H1 (cell line): ENCODE data around the gene FOXN1. TPM values are rescaled to one million over a fixed set of nuclear protein-coding genes. Genes with fewer than 3 reads are reported as not detected.

Experiments used
- CTCF ChIA-PET: fragments of 300-600 bp; sonication (Branson Sonifier 250); formaldehyde crosslinking; loops from one replicate; lab custom pipeline; 2021; ENCODE audit not compliant: partially characterized antibody; lab: Charles Lee
- POLR2A ChIA-PET: fragments of 300-600 bp; sonication (Branson Sonifier 250); formaldehyde crosslinking; loops from one replicate; lab custom pipeline; 2021; ENCODE audit warnings: inconsistent platforms; ENCODE audit not compliant: partially characterized antibody; lab: Charles Lee
- DNase-seq, 2 experiments: peaks; one replicate each; pipeline versions ENCODE4 v3.0.0 to v3.0.0-alpha.2; 2010 to 2022; ENCODE audit warnings: low spot score in 2 of 2, low read depth in 1 of 2, mixed read lengths in 1 of 2
- FAIRE-seq: peaks from 2 replicates; lab custom pipeline; 2011; peaks lifted over from hg19 to GRCh38; lab: Jason Lieb, UNC
- H2AFZ ChIP-seq: 2 replicates; pipeline ENCODE4 v1.8.1; 2012; ENCODE audit warnings: low read length, inconsistent platforms
- H2AK5ac ChIP-seq: 2 replicates; pipeline ENCODE4 v1.6.1; 2013; ENCODE audit warnings: low read depth, low read length
- H2BK120ac ChIP-seq: replicated peaks from 2 replicates; pipeline ENCODE3; 2013; ENCODE audit warnings: low read depth, low read length, inconsistent platforms
- H2BK12ac ChIP-seq: 2 replicates; pipeline ENCODE4 v1.6.1; 2013; ENCODE audit warnings: low read depth, low read length
- H2BK15ac ChIP-seq: 2 replicates; pipeline ENCODE4 v1.6.1; 2013; ENCODE audit warnings: low read length
- H2BK20ac ChIP-seq: 2 replicates; pipeline ENCODE4 v1.6.1; 2013; ENCODE audit warnings: low read length
- H2BK5ac ChIP-seq: 2 replicates; pipeline ENCODE4 v1.6.1; 2013; ENCODE audit warnings: low read depth, low read length
- H3K14ac ChIP-seq: 2 replicates; pipeline ENCODE4 v1.6.1; 2013; ENCODE audit warnings: inconsistent platforms; ENCODE audit not compliant: insufficient read length
- H3K18ac ChIP-seq: 2 replicates; pipeline ENCODE4 v1.6.1; 2013; ENCODE audit warnings: low read length; ENCODE audit errors: extremely low read depth
- H3K23ac ChIP-seq: 2 replicates; pipeline ENCODE4 v1.6.1; 2013; ENCODE audit warnings: inconsistent platforms; ENCODE audit not compliant: insufficient read length
- H3K23me2 ChIP-seq: 2 replicates; pipeline ENCODE4 v1.6.1; 2013; ENCODE audit warnings: low read depth, low read length
- H3K27ac ChIP-seq: 2 replicates; pipeline ENCODE4 v1.6.1; 2011; ENCODE audit warnings: low read depth, low read length, inconsistent platforms
- H3K27me3 ChIP-seq, 4 experiments: replicated peaks in 1 of 4; 1 replicate in 1 of 4; 2 replicates in 3 of 4; pipeline versions ENCODE4 v1.6.1 to v1.8.1; 2011 to 2013; ENCODE audit warnings: low read length in 3 of 4, mild to moderate bottlenecking in 3 of 4, inconsistent platforms in 2 of 4, mixed read lengths in 2 of 4, moderate library complexity in 1 of 4; ENCODE audit not compliant: control insufficient read depth in 3 of 4, insufficient read depth in 3 of 4; ENCODE audit errors: extremely low read depth in 1 of 4
- H3K36me3 ChIP-seq, 4 experiments: 2 replicates each; pipeline versions ENCODE4 v1.6.1 to v1.8.1; 2011 to 2013; ENCODE audit warnings: mild to moderate bottlenecking in 4 of 4, low read length in 3 of 4, moderate library complexity in 2 of 4, control low read depth in 1 of 4, inconsistent platforms in 1 of 4; ENCODE audit not compliant: insufficient read depth in 4 of 4, control insufficient read depth in 2 of 4
- H3K4ac ChIP-seq: replicated peaks from 2 replicates; pipeline ENCODE3; 2013; ENCODE audit warnings: low read length, low read depth, mixed read lengths, inconsistent platforms; ENCODE audit not compliant: insufficient read length
- H3K4me1 ChIP-seq, 4 experiments: replicated peaks in 1 of 4; 1 replicate in 1 of 4; 2 replicates in 3 of 4; pipeline versions ENCODE4 v1.6.1 to v1.8.1; 2011 to 2013; ENCODE audit warnings: low read length in 3 of 4, inconsistent platforms in 2 of 4, mixed read lengths in 1 of 4; ENCODE audit not compliant: insufficient read depth in 4 of 4, control insufficient read depth in 3 of 4
- H3K4me2 ChIP-seq, 2 experiments: 2 replicates each; pipeline versions ENCODE4 v1.6.1 to v1.8.1; 2011 to 2013; ENCODE audit warnings: low read depth in 2 of 2, low read length in 2 of 2, control low read depth in 1 of 2, inconsistent platforms in 1 of 2, mild to moderate bottlenecking in 1 of 2; ENCODE audit not compliant: insufficient read depth in 1 of 2
- H3K4me3 ChIP-seq, 4 experiments: fragments of 200-600, 300-600 bp in 1 of 4; sonication (generic), shearing (Covaris generic), sonication (Bioruptor Twin) in 1 of 4; 2 replicates each; pipeline versions ENCODE4 v1.5.1 to v1.8.1; 2011 to 2016; ENCODE audit warnings: low read length in 4 of 4, low read depth in 3 of 4, control low read depth in 2 of 4, inconsistent platforms in 2 of 4, mild to moderate bottlenecking in 2 of 4, mixed read lengths in 1 of 4, moderate library complexity in 1 of 4; ENCODE audit not compliant: insufficient read depth in 2 of 4; ENCODE audit errors: extremely low read depth in 1 of 4
- H3K56ac ChIP-seq: replicated peaks from 2 replicates; pipeline ENCODE3; 2013; ENCODE audit warnings: low read depth, mild to moderate bottlenecking, mixed read lengths, low read length, inconsistent platforms; ENCODE audit not compliant: insufficient read length
- H3K79me1 ChIP-seq: 2 replicates; pipeline ENCODE4 v1.6.1; 2013; ENCODE audit warnings: low read depth, low read length, control low read depth
- H3K79me2 ChIP-seq, 2 experiments: 2 replicates each; pipeline versions ENCODE4 v1.6.1 to v1.8.1; 2012 to 2013; ENCODE audit warnings: low read length in 2 of 2, mild to moderate bottlenecking in 2 of 2, inconsistent platforms in 1 of 2; ENCODE audit not compliant: insufficient read depth in 2 of 2, control insufficient read depth in 1 of 2
- H3K9ac ChIP-seq, 4 experiments: replicated peaks in 1 of 4; 1 replicate in 1 of 4; 2 replicates in 3 of 4; pipeline versions ENCODE4 v1.6.1 to v1.8.1; 2011 to 2013; ENCODE audit warnings: low read depth in 3 of 4, low read length in 3 of 4, control low read depth in 2 of 4, mild to moderate bottlenecking in 2 of 4, moderate library complexity in 2 of 4, inconsistent platforms in 1 of 4; ENCODE audit errors: extremely low read depth in 1 of 4
- H3K9me3 ChIP-seq, 2 experiments: 2 replicates each; pipeline versions ENCODE4 v1.6.1 to v1.8.1; 2012 to 2013; ENCODE audit warnings: mild to moderate bottlenecking in 2 of 2, moderate library complexity in 2 of 2, control low read depth in 1 of 2, inconsistent platforms in 1 of 2, low read depth in 1 of 2, low read length in 1 of 2, mixed read lengths in 1 of 2; ENCODE audit not compliant: insufficient read depth in 2 of 2
- H4K20me1 ChIP-seq, 2 experiments: replicated peaks in 1 of 2; 2 replicates each; pipeline versions ENCODE3 to v1.8.1; 2011 to 2013; ENCODE audit warnings: inconsistent platforms in 2 of 2, low read length in 2 of 2, mild to moderate bottlenecking in 1 of 2; ENCODE audit not compliant: insufficient read depth in 2 of 2, control insufficient read depth in 1 of 2
- H4K5ac ChIP-seq: 2 replicates; pipeline ENCODE4 v1.6.1; 2013; ENCODE audit warnings: low read length, low read depth, mixed read lengths, inconsistent platforms; ENCODE audit not compliant: insufficient read length
- H4K8ac ChIP-seq: 2 replicates; pipeline ENCODE4 v1.8.0; 2013; ENCODE audit warnings: mild to moderate bottlenecking, moderate library complexity, low read length, inconsistent platforms; ENCODE audit not compliant: insufficient read depth; ENCODE audit errors: extremely low read depth
- H4K91ac ChIP-seq: replicated peaks from 2 replicates; pipeline ENCODE3; 2013; ENCODE audit warnings: low read length, mixed read lengths, inconsistent platforms; ENCODE audit not compliant: insufficient read length
- BRCA1 ChIP-seq: IDR thresholded peaks from 2 replicates; pipeline ENCODE4 v1.6.1; 2012; ENCODE audit warnings: low read depth, low read length, improper control_type of control experiment
- GABPA ChIP-seq: IDR thresholded peaks from 2 replicates; pipeline ENCODE4 v1.6.1; 2011; ENCODE audit warnings: mild to moderate bottlenecking, low read length, moderate library complexity, borderline replicate concordance; ENCODE audit not compliant: insufficient read depth
- JUN ChIP-seq: IDR thresholded peaks from 2 replicates; pipeline ENCODE4 v1.6.1; 2011; ENCODE audit warnings: low read depth, mild to moderate bottlenecking, improper control_type of control experiment, low read length
- KDM5A ChIP-seq: fragments of 200-600 bp; IDR thresholded peaks from 2 replicates; pipeline ENCODE4 v1.7.1; 2012; ENCODE audit warnings: mild to moderate bottlenecking, low read length, inconsistent platforms, mixed read lengths
- NRF1 ChIP-seq: IDR thresholded peaks from 2 replicates; pipeline ENCODE4 v1.6.1; 2011; ENCODE audit warnings: mild to moderate bottlenecking, low read depth, low read length, improper control_type of control experiment
- RXRA ChIP-seq: IDR thresholded peaks from 2 replicates; pipeline ENCODE4 v1.6.1; 2011; ENCODE audit warnings: low read depth, mild to moderate bottlenecking, low read length, moderate library complexity; ENCODE audit not compliant: insufficient read depth
- SIRT6 ChIP-seq: IDR thresholded peaks from one replicate; pipeline ENCODE4 v1.7.1; 2012; ENCODE audit warnings: low read length, inconsistent platforms
- WGBS, 2 experiments: shearing (Covaris generic) in 1 of 2; methylation state at CpG; one replicate each; pipeline versions ENCODE4 v1.1.6 to v1.1.7; 2013 to 2015; ENCODE audit warnings: low lambda C conversion rate in 2 of 2, mixed read lengths in 2 of 2, inconsistent platforms in 1 of 2, low coverage in 1 of 2, missing lambda C conversion rate in 1 of 2; ENCODE audit not compliant: insufficient replicate concordance in 2 of 2, insufficient coverage in 1 of 2, insufficient read length in 1 of 2; ENCODE audit errors: extremely low coverage in 1 of 2, missing lambda C conversion rate in 1 of 2; 5-methylcytosine and 5-hydroxymethylcytosine counted together
- polyA plus RNA-seq, 7 experiments: library from polyadenylated mRNA; depleted of rRNA in 3 of 7; stranded (reverse) in 5 of 7; unstranded in 2 of 7; fragments of >200 nt in 5 of 7; fragments of 200-250 nt in 2 of 7; gene quantifications; 1 replicate in 5 of 7; 2 replicates in 1 of 7; 4 replicates in 1 of 7; pipeline versions ENCODE4 v1.2.1 to v1.2.3, GENCODE V29; 2011 to 2013; ENCODE audit warnings: missing spikeins in 2 of 7, mixed read lengths in 2 of 7
- total RNA-seq: library from RNA; stranded (reverse); fragmentation: NEBNext Ultra II Directional; extraction: Animal tissue kit (Norgen Biotek cat#: 25700); gene quantifications from 2 replicates; pipeline ENCODE4 v1.2.1, GENCODE V29; 2021
- TF ChIP-seq, protein P1 (sequence below): IDR thresholded peaks from 2 replicates; pipeline ENCODE4 v1.6.1; 2012; ENCODE audit warnings: inconsistent platforms

The FOXN1 gene
- total and polyA plus RNA-seq, 2 of the 8 experiments (the other 6 are each of a cell fraction or from before 2014, with no cell fraction given) = not detected

DNA sequence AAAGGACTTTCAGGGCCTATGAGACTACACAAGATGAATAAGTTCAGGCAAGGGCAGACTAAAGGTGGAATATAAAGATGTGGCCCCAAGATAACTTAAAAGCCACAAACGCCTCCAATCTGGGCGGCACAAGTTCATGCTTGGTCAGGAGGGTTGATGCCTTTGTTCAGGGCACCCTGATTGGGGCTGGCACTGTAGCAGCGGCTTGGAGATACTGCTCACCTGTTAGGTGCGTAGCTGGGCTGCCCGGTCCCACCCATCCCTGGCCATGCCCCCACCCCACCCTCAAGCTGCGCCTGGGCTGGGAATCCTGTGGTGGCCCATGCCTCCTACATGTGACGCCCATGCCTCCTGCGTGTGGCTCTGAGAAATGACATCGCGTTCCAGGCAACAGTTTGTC lies 45.2 kb upstream of the FOXN1 start:
- H3K9ac ChIP-seq = no peak overlapping the region
- H3K9me3 ChIP-seq = peaks cover 0 to 9% of the 10 kb centered on the region in 2 experiments; a peak in 1 of 4 replicates
- H3K4me2 ChIP-seq = no peak overlapping the region
- H3K4me3 ChIP-seq = no peak overlapping the region
- H2BK20ac ChIP-seq = no peak overlapping the region
- no peak overlapping the region for H3K14ac ChIP-seq
- no peak overlapping the region for H3K18ac ChIP-seq
- H3K56ac ChIP-seq = no peak overlapping the region
- H2BK15ac ChIP-seq = no peak overlapping the region
- no peak overlapping the region for H3K27ac ChIP-seq
- H2BK5ac ChIP-seq = no peak overlapping the region
- no peak overlapping the region for H2AFZ ChIP-seq
- H3K27me3 ChIP-seq = no peaks in the 10 kb centered on the region; a peak in 1 of 7 replicates
- H2BK12ac ChIP-seq = no peak overlapping the region
- CTCF ChIA-PET = interaction anchor here (0.6 kb wide), 2 partner anchors 16 to 79 kb away, joined by 3 to 4 read pairs; no protein-coding TSS in a partner anchor
- H3K79me1 ChIP-seq = no peaks in the 10 kb centered on the region
- no peak overlapping the region for H4K8ac ChIP-seq
- H2BK120ac ChIP-seq = no peak overlapping the region
- no peak for DNase-seq
- no peak overlapping the region for H3K23ac ChIP-seq
- no peak for FAIRE-seq
- H4K20me1 ChIP-seq = no peaks in the 10 kb centered on the region
- no peaks in the 10 kb centered on the region for H3K36me3 ChIP-seq
- H2AK5ac ChIP-seq = no peak overlapping the region
- no peak overlapping the region for H3K4ac ChIP-seq
- no peak overlapping the region for H4K5ac ChIP-seq
- no peaks in the 10 kb centered on the region for H3K23me2 ChIP-seq
- H3K79me2 ChIP-seq = no peaks in the 10 kb centered on the region
- no peak overlapping the region for H4K91ac ChIP-seq
- POLR2A ChIA-PET = interaction anchor here (1.3 kb wide), 1 partner anchor 11 kb away, joined by 3 read pairs; no protein-coding TSS in a partner anchor
- H3K4me1 ChIP-seq = peaks cover 0 to under 1% (median 0%) of the 10 kb centered on the region in 4 experiments; a peak in 1 of 7 replicates
- WGBS, 2 experiments = 89% methylated on average over 10 of the region's 10 CpGs; no CpG with 5 or more reads in 1 of the 2 experiments
- TF ChIP-seq KDM5A (no peak), SIRT6 (no peak), GABPA (no peak), NRF1 (no peak), RXRA (no peak), BRCA1 (no peak), JUN (no peak)
- TF ChIP-seq, protein P1, sequence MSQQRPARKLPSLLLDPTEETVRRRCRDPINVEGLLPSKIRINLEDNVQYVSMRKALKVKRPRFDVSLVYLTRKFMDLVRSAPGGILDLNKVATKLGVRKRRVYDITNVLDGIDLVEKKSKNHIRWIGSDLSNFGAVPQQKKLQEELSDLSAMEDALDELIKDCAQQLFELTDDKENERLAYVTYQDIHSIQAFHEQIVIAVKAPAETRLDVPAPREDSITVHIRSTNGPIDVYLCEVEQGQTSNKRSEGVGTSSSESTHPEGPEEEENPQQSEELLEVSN = no peak
